MM.1S (cell line): ENCODE results near the gene LIN9.
"Not testable (repeated sequence)": the region's sequence is repeated elsewhere in the genome, so short reads cannot be mapped to it uniquely, and the experiment has no call there.

Experiments
- DNase-seq: peaks from one replicate; pipeline ENCODE4 v3.0.0-alpha.2; 2015
- H2AFZ ChIP-seq: fragments of 300-600 bp; sonication (generic); 2 replicates; pipeline ENCODE4 v1.6.0; 2016; ENCODE audit warnings: antibody characterized with exemption, low read length
- H3F3A ChIP-seq: fragments of 300-600 bp; sonication (generic); 2 replicates; pipeline ENCODE4 v1.6.1; 2016; ENCODE audit warnings: mild to moderate bottlenecking, antibody characterized with exemption, low read length, moderate library complexity, mixed read lengths; ENCODE audit not compliant: insufficient read depth
- H3K27ac ChIP-seq: fragments of 300-600 bp; sonication (generic); 2 replicates; pipeline ENCODE4 v1.5.1; 2016; ENCODE audit warnings: mild to moderate bottlenecking, low read length
- H3K27me3 ChIP-seq: fragments of 300-600 bp; sonication (generic); replicated peaks from 2 replicates; pipeline ENCODE4 v1.6.0; 2016; ENCODE audit warnings: low read length; ENCODE audit not compliant: insufficient read depth
- H3K36me3 ChIP-seq: fragments of 300-600 bp; sonication (generic); replicated peaks from 2 replicates; pipeline ENCODE4 v1.6.1; 2016; ENCODE audit warnings: mild to moderate bottlenecking, low read length, mixed read lengths; ENCODE audit not compliant: insufficient read depth
- H3K4me1 ChIP-seq: fragments of 300-600 bp; sonication (generic); 2 replicates; pipeline ENCODE4 v1.6.1; 2016; ENCODE audit warnings: low read length, mixed read lengths
- H3K4me2 ChIP-seq: fragments of 300-600 bp; sonication (generic); 2 replicates; pipeline ENCODE4 v1.6.0; 2016; ENCODE audit warnings: low read depth, low read length
- H3K4me3 ChIP-seq: fragments of 300-600 bp; sonication (generic); 2 replicates; pipeline ENCODE4 v1.5.1; 2016; ENCODE audit warnings: low read length, mixed read lengths
- H3K79me2 ChIP-seq: fragments of 300-600 bp; sonication (generic); 2 replicates; pipeline ENCODE4 v1.6.1; 2016; ENCODE audit warnings: mixed run types, low read length, mixed read lengths
- H3K9ac ChIP-seq: fragments of 300-600 bp; sonication (generic); 2 replicates; pipeline ENCODE4 v1.6.1; 2016; ENCODE audit warnings: low read length, mixed read lengths
- H3K9me2 ChIP-seq: fragments of 300-600 bp; sonication (generic); replicated peaks from 2 replicates; pipeline ENCODE4 v1.6.1; 2016; ENCODE audit warnings: mild to moderate bottlenecking, low read length, mixed read lengths; ENCODE audit not compliant: insufficient read depth
- H3K9me3 ChIP-seq: fragments of 300-600 bp; sonication (generic); replicated peaks from 2 replicates; pipeline ENCODE4 v1.6.1; 2016; ENCODE audit warnings: mild to moderate bottlenecking, low read length, mixed read lengths; ENCODE audit not compliant: insufficient read depth
- H4K20me1 ChIP-seq: fragments of 300-600 bp; sonication (generic); 2 replicates; pipeline ENCODE4 v1.6.1; 2016; ENCODE audit warnings: mild to moderate bottlenecking, low read length, moderate library complexity, mixed read lengths; ENCODE audit not compliant: insufficient read depth
- EZH2 ChIP-seq: fragments of 300-600 bp; sonication (generic); optimal IDR thresholded peaks from 2 replicates; pipeline ENCODE3; 2017; ENCODE audit warnings: low read depth, mild to moderate bottlenecking, antibody characterized with exemption, low read length, mixed read lengths
- EZH2phosphoT487 ChIP-seq: fragments of 300-600 bp; sonication (generic); IDR thresholded peaks from 2 replicates; pipeline ENCODE4 v1.6.1; 2018; ENCODE audit warnings: antibody characterized with exemption, low read length
- TF ChIP-seq, protein P1 (sequence below): fragments of 300-600 bp; sonication (generic); IDR thresholded peaks from 2 replicates; pipeline ENCODE4 v1.5.1; 2016; ENCODE audit warnings: antibody characterized with exemption, low read length, mixed read lengths

Gene LIN9

DNA sequence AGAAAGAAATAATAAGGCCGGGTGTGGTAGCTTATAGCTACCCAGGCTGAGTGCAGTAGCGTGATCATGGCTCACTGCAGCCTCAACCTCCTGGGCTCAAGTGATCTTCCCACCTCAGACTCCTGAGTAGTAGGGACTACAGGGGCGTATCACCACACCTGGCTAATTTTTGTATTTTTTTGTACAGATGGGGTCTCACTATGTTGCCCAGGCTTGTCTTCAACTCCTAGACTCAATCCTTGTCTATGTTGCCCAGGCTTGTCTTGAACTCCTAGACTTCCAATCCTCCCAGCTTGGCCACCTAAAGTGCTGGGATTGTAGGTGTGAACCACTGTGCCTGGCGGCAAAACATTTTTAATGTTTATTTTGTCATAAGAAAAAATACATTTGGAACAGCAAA, 55.0 kb downstream of the LIN9 start:
- no peak for DNase-seq
- Histone ChIP-seq H3K4me3 (no peak overlapping the region), H3K4me1 (peaks cover 16% of the 10 kb centered on the region), H3K9me2 (no peaks in the 10 kb centered on the region), H3K79me2 (no peaks in the 10 kb centered on the region), H3K4me2 (no peak overlapping the region), H3K9me3 (no peaks in the 10 kb centered on the region), H2AFZ (no peak overlapping the region), H4K20me1 (no peaks in the 10 kb centered on the region), H3K27me3 (no peaks in the 10 kb centered on the region), H3K36me3 (no peaks in the 10 kb centered on the region), H3F3A (no peaks in the 10 kb centered on the region), H3K9ac (no peak overlapping the region), H3K27ac (no peak overlapping the region)
- TF ChIP-seq, protein P1, sequence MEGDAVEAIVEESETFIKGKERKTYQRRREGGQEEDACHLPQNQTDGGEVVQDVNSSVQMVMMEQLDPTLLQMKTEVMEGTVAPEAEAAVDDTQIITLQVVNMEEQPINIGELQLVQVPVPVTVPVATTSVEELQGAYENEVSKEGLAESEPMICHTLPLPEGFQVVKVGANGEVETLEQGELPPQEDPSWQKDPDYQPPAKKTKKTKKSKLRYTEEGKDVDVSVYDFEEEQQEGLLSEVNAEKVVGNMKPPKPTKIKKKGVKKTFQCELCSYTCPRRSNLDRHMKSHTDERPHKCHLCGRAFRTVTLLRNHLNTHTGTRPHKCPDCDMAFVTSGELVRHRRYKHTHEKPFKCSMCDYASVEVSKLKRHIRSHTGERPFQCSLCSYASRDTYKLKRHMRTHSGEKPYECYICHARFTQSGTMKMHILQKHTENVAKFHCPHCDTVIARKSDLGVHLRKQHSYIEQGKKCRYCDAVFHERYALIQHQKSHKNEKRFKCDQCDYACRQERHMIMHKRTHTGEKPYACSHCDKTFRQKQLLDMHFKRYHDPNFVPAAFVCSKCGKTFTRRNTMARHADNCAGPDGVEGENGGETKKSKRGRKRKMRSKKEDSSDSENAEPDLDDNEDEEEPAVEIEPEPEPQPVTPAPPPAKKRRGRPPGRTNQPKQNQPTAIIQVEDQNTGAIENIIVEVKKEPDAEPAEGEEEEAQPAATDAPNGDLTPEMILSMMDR = no peak
- no peak for TF ChIP-seq EZH2phosphoT487
- TF ChIP-seq EZH2 = no peak

DNA sequence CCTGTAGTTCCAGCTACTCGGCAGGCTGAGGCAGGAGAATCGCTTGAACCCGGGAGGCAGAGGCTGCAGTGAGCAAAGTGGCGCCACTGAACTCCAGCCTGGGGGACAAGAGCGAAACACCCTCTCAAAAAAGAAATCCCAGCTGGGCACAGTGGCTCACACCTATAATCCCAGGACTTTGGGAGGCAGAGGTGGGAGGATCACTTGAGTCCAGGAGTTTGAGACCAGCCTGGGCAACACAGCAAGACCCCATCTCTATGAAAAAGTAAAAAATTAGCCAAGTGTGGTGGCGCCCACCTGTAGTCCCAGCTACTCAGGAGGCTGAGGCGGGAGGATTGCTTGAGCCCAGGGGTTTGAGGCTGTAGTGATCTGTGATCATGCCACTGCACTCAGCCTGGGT, 56.1 kb downstream of the LIN9 start:
- not testable (repeated sequence) for H3K36me3 ChIP-seq, H3K79me2 ChIP-seq, H2AFZ ChIP-seq, H3K9ac ChIP-seq, H3K27ac ChIP-seq, DNase-seq, H3K9me3 ChIP-seq, H4K20me1 ChIP-seq, H3K9me2 ChIP-seq, H3F3A ChIP-seq, H3K27me3 ChIP-seq, H3K4me3 ChIP-seq, H3K4me2 ChIP-seq
- H3K4me1 ChIP-seq = peaks cover 26% of the 10 kb centered on the region

DNA sequence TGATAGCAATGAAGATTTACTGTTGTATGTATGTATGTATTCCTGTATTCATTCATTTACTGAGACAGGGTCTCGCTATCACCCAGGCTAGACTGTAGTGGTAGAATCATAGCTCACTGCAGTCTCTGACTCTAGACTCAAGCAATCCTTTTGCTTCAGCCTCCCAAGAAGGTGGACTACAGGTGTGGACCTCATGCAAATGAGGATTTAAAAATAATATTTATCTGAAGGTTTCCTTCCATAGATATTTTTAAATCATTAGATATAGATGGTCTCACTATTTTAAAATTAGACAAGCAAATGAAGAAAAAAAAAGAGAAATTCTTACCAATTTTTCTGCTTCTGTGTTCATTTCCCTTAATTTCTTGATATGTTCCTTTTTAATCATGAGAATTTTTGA, 58.5 kb downstream of the LIN9 start:
- Histone ChIP-seq H3K4me2 (peak overlapping the region; percentile 5; the same call in 1 of the 2 replicates), H3K79me2 (no peaks in the 10 kb centered on the region), H2AFZ (no peak overlapping the region), H3K9me3 (no peaks in the 10 kb centered on the region), H3K27me3 (no peaks in the 10 kb centered on the region), H3K9ac (no peak overlapping the region), H3K9me2 (no peaks in the 10 kb centered on the region), H3F3A (no peaks in the 10 kb centered on the region), H3K4me3 (no peak overlapping the region), H3K27ac (peak overlapping the region; percentile 0; the same call in 1 of the 2 replicates), H3K36me3 (no peaks in the 10 kb centered on the region), H3K4me1 (peaks cover 28% of the 10 kb centered on the region), H4K20me1 (no peaks in the 10 kb centered on the region)
- TF ChIP-seq EZH2phosphoT487 = no peak
- TF ChIP-seq EZH2 = no peak
- TF ChIP-seq, protein P1 = no peak
- no peak for DNase-seq

DNA sequence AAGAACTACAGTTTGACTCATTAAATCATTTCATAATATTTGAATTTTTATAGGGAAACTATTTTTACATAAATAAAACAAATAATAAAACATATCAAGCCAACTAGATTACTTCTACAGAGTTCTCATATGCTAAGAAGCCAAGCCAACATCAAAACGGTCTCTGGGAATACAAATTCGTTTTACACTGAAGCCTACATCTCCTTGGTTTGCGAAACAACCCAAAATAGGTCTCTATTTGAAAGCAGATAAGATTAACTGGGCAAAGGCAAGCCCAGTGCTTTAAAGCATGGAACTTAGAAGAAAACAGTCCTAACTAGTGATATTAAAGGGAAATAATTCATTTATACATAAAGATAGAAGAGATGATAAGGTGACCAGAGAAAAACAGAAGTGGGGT, 60.2 kb downstream of the LIN9 start:
- Histone ChIP-seq H3K9me3 (no peaks in the 10 kb centered on the region), H3K4me2 (0 out of 2 replicates have a peak overlapping the region, but pooled peaks have one; percentile 23), H3K27me3 (no peaks in the 10 kb centered on the region), H2AFZ (no peak overlapping the region), H3K4me3 (no peak overlapping the region), H3K27ac (no peak overlapping the region), H3K9ac (no peak overlapping the region), H3K9me2 (no peaks in the 10 kb centered on the region), H3K79me2 (no peaks in the 10 kb centered on the region), H3K36me3 (no peaks in the 10 kb centered on the region), H4K20me1 (no peaks in the 10 kb centered on the region), H3F3A (no peaks in the 10 kb centered on the region), H3K4me1 (peaks cover 28% of the 10 kb centered on the region)
- no peak for DNase-seq
- TF ChIP-seq EZH2 = no peak
- TF ChIP-seq, protein P1 = no peak
- TF ChIP-seq EZH2phosphoT487 = no peak
